Right ventricle myocardium superior (tissue), 1 donor: ENCODE data around the gene ROCK2. TPM values are rescaled to one million over a fixed set of nuclear protein-coding genes. Genes with fewer than 3 reads are reported as not detected.

Experiments
- ATAC-seq: fragments of 200-7000 bp; cut with Tn5 transposase; one replicate; pipeline ENCODE4 v1.9.1; 2020; ENCODE audit warnings: mild to moderate bottlenecking; ENCODE audit not compliant: poor library complexity
- DNase-seq: peaks from one replicate; pipeline ENCODE4 v3.0.0-alpha.2; 2020
- intact Hi-C: fragments of 100-400 bp; cut with DNase I; formaldehyde crosslinking; loops from one replicate; pipeline ENCODE4 v1.11.2; 2022
- total RNA-seq: library from RNA; stranded (reverse); fragmentation: NEBNext Ultra II Directional; extraction: Animal tissue kit (Norgen Biotek cat#: 25700); gene quantifications from one replicate; pipeline ENCODE4 v1.2.1, GENCODE V29; 2021
- donor health status: DM: no; HTN: yes; CAD: no; lungs with severe emphysema.

ROCK2 gene
- total RNA-seq, 1 donor from 2014 or later: 31.5 TPM

- no peak for ATAC-seq
- no peak for DNase-seq
- intact Hi-C loops: no loop called here
Observed at GRCh38 chr2:11224887-11225286, 119.5 kb downstream of the ROCK2 start.

GRCh38 chr2:11222845-11223244 lies 121.6 kb downstream of the ROCK2 start:
- DNase-seq (no peak), ATAC-seq (no peak)
- intact Hi-C loops: no loop called here

GRCh38 chr2:11220445-11220844 lies 124.0 kb downstream of the ROCK2 start:
- no peak for DNase-seq
- intact Hi-C loops: no loop called here

GRCh38 chr2:11215407-11215806 lies 129.0 kb downstream of the ROCK2 start:
- intact Hi-C loops: no loop called here
- ATAC-seq (no peak), DNase-seq (no peak)

More at GRCh38 chr2:11220445-11220844, 124.0 kb downstream of the ROCK2 start:
- no peak for ATAC-seq

GRCh38 chr2:11214770-11215169 lies 129.7 kb downstream of the ROCK2 start:
- intact Hi-C loops: no loop called here
- DNase-seq: no peak
- ATAC-seq: no peak

- no peak for DNase-seq
- no peak for ATAC-seq
- intact Hi-C loops: no loop called here
Observed at GRCh38 chr2:11213975-11214374, 130.5 kb downstream of the ROCK2 start.

DNA sequence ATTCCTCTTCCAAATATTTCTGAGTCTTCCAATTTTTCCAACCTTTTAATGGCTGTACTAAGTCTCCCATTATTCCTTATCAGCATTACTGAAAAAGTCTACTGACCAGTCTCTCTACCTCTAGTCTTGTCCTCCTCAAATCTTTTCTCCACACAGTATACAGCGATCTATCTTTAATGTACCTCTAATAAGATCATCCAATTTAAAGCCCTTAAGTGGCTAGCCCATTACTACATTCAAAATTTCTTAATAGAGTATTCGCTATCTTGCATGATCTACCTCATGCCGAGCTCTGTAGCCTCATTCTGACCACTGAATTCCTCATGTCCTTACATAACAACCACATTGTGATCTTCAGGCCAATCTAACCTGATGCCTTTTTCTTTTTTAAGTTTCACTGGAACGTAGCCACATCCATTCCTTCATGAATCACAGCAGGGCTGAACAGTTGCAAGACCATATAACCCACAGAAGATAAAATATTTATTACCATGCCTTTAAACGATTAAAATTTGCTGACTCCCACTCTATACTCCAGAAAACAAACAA lies 131.3 kb downstream of the ROCK2 start:
- DNase-seq (no peak), ATAC-seq (no peak)
- intact Hi-C loops: no loop called here

DNA sequence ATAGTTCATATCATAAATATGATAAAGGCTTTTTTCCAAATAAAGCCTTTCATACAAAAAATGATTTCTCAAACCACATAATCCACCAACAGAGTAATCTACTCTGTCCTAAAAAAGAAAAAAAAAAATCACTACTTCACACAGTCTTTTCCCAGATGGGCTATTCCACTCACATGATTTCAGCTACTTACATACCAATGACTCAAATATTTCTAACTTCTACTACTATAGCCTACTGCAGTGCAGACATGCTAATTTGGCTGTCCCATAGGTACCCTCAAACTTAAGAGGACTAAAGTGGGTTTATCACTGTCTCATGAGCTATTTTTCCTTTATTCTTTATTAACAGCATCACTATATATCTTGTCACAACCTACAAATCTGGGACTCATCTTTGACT lies 131.8 kb downstream of the ROCK2 start:
- ATAC-seq: no peak
- no peak for DNase-seq
- intact Hi-C loops: no loop called here

- no peak for DNase-seq
- ATAC-seq: no peak
- intact Hi-C loops: no loop called here
Observed at GRCh38 chr2:11208083-11208482, 136.4 kb downstream of the ROCK2 start.

DNA sequence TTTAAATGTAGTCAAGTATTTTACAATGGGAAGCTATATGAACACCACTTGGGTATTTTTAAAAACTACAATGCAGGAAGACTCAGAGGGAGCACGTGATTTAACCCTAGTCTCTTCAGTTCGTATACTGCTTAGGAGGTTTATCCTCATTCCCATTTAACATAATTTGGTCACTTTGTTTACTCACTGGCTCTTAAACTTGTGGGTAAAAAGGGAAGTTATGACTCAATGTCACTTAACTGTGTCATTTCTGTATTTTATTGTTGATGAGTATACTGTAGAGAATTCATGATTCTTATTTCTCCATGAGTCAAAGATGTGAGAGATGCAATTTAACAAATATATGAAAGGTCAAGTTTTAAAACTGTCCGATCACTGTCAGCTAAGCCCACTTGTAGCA lies 141.0 kb downstream of the ROCK2 start:
- ATAC-seq: no peak
- intact Hi-C loops: no loop called here

GRCh38 chr2:11201969-11202368 lies 142.5 kb downstream of the ROCK2 start:
- DNase-seq: no peak
- intact Hi-C loops: no loop called here
- no peak for ATAC-seq

More for the DNA sequence above, 141.0 kb downstream of the ROCK2 start:
- DNase-seq: no peak

DNA sequence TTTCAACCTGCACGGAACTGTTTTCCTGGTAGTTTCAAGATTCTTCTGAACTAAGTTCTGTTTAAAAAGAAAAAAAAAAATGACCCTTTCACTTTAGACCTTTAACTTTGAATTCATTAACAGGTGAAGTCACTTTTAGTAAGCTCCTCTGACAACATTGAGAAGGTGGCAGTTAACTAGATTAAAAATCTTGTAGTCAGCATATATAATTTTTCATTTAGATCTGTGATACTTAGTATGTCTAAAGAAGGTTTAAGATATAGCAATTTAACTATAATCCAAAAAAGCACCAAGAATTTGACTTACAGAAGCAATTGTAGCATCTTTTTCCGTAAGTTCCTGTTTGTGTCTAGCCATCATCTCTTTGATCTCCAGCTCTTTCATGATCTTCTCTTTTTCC lies 143.8 kb downstream of the ROCK2 start:
- intact Hi-C loops: no loop called here
- no peak for DNase-seq
- no peak for ATAC-seq

- ATAC-seq: no peak
- intact Hi-C loops: no loop called here
- DNase-seq: no peak
Observed at GRCh38 chr2:11196246-11196645, 148.2 kb downstream of the ROCK2 start.

DNA sequence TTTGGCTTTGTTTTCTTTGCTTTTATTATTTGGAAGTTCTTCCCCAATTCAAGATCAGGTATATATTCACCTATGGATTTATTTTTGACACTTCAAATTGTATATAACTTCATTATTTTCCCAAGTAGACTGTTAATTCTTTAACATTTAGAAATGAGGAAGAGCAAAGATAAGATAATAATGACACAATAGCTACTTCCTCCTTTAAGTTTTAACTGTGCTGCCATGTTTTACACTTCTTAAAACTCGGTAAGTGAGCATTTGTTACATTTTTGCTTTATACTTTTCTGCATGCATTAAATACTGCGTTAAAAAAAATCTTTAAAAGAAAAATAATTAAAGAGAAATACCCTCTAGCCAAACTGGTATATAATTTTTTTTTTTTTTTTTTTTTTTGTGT lies 156.7 kb downstream of the ROCK2 start:
- ATAC-seq: no peak
- no peak for DNase-seq
- intact Hi-C loops: loop anchor here (10.0 kb wide), 1 partner anchor 53 kb away; a partner anchor contains a TSS

DNA sequence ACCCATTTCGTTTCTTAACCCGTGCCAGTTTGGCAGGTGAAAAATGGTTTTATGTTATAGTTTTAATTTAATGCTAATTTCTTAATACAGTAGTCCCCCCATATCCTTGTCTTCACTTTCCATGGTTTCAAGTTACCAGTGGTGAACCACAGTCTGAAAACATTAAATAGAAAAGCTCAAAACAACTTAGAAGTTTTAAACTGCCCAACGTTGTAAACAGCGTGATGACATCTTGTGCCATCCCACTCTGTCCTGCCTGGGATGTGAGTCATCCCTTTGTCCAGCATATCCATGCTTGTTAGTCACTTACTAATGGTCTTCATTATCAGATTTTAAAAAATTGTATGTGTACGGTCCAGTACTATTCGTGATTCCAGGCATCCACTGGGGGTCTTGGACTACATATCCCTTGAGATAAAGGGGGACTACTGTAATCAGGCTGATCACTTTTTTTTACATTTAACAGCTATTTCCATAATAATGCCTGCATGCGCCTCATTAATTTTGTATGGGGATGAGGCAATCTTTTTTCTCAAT lies 157.3 kb downstream of the ROCK2 start:
- no peak for ATAC-seq
- no peak for DNase-seq
- intact Hi-C loops: loop anchor here (10.0 kb wide), 1 partner anchor 52 kb away; a partner anchor contains a TSS

DNA sequence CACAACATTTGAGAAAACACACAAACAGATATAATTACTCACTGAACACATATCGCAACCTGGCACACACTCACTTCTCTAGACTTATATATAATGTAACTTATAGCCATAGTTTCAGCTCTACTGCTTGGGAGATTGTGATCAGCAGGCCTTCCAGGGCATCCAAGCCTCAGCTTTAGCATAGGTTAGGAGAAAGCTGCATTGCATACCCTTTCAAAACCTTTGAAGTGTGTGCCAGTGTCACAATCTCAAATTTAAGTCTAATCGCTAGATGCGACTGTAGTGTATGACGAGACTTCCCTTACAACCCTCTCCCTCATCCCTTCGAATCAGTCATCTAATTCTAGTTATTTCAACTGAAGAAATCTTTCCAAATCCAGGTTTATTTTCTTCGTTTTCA lies 158.3 kb downstream of the ROCK2 start:
- intact Hi-C loops: loop anchor here (10.0 kb wide), 1 partner anchor 51 kb away; a partner anchor contains a TSS
- ATAC-seq (no peak), DNase-seq (no peak)

- ATAC-seq (no peak), DNase-seq (no peak)
- intact Hi-C loops: loop anchor here (10.0 kb wide), 1 partner anchor 48 kb away; a partner anchor contains a TSS
Observed at GRCh38 chr2:11182951-11183350, 161.5 kb downstream of the ROCK2 start.

DNA sequence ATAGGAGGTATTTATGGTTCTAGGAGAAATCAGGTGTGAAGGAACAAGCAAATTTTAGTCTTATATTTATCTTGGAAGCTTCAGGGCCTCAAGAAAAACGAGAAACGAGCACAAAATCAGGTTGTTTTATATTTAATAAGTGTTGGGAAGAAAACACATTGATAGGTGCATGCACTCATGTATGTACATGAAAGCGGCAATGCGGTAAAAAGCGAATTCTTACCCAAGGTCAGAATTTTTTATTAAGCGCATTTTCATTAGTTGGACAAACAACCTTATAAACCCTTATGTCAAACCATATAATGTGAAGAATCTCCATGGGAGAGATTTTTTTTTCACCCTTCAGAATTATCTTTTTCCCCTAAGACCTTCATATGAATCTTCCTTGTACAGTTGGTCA lies 163.8 kb downstream of the ROCK2 start:
- DNase-seq: no peak
- intact Hi-C loops: loop anchor here (10.0 kb wide), 1 partner anchor 46 kb away; a partner anchor contains a TSS
- no peak for ATAC-seq

- intact Hi-C loops: loop anchor here (10.0 kb wide), 1 partner anchor 45 kb away; a partner anchor contains a TSS
- DNase-seq (no peak), ATAC-seq (no peak)
Observed at GRCh38 chr2:11179899-11180298, 164.5 kb downstream of the ROCK2 start.

DNA sequence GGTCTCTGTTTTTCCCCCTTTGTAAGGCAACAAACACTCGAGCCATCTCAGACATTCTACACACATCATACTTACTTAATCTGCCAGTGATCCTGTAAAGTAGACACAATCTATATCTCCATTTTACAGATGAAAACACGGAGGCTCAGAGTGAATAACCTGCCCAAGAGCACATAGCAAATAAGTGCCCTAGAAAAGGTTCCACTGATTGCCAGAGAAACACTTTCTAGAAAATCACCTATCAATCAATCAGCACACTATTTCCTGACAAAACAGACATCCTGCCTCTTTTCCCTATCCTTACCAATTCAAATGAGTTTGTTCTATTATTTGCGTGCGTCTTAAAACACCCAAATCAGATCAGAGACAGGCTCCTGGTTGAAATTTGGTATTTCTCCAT lies 165.2 kb downstream of the ROCK2 start:
- intact Hi-C loops: no loop called here
- DNase-seq (no peak), ATAC-seq (no peak)
